GM19452 (cell line): ENCODE results near the gene LETM1.

Experiments
- ATAC-seq: cut with Tn5 transposase; IDR thresholded peaks from one replicate; pipeline ENCODE4 v1.9.1; 2021; ENCODE audit not compliant: unreplicated experiment

Gene LETM1

GRCh38 chr4:1856071-1856942 lies at the start of gene LETM1:
Gene LETM1, minus strand, starts transcription at chr4:1856156. Its CDS starts 206 bp downstream, at chr4:1855950.
- peak; percentile 89 for ATAC-seq

GRCh38 chr4:1904042-1904441 lies 48.1 kb upstream of the LETM1 start:
- ATAC-seq: no peak

GRCh38 chr4:1903035-1903434 lies 47.1 kb upstream of the LETM1 start:
- no peak for ATAC-seq

- ATAC-seq: no peak
Observed at GRCh38 chr4:1902243-1902642, 46.3 kb upstream of the LETM1 start.

- no peak for ATAC-seq
Observed at GRCh38 chr4:1901127-1901526, 45.2 kb upstream of the LETM1 start.

- ATAC-seq: no peak
Observed at GRCh38 chr4:1900624-1901023, 44.7 kb upstream of the LETM1 start.

GRCh38 chr4:1900087-1900433 lies 44.1 kb upstream of the LETM1 start:
- no peak for ATAC-seq

- ATAC-seq: peak; percentile 87
Observed at GRCh38 chr4:1899149-1900086, 43.5 kb upstream of the LETM1 start.

- ATAC-seq: no peak
Observed at GRCh38 chr4:1898681-1899080, 42.7 kb upstream of the LETM1 start.

- no peak for ATAC-seq
Observed at GRCh38 chr4:1898007-1898406, 42.1 kb upstream of the LETM1 start.

GRCh38 chr4:1896658-1896991 lies 40.7 kb upstream of the LETM1 start:
- ATAC-seq: no peak

- ATAC-seq: no peak
Observed at GRCh38 chr4:1895971-1896657, 40.2 kb upstream of the LETM1 start.

- ATAC-seq: no peak
Observed at GRCh38 chr4:1890979-1891570, 35.1 kb upstream of the LETM1 start.

GRCh38 chr4:1887052-1887451 lies 31.1 kb upstream of the LETM1 start:
- no peak for ATAC-seq

GRCh38 chr4:1885414-1885813 lies 29.5 kb upstream of the LETM1 start:
- no peak for ATAC-seq

GRCh38 chr4:1883583-1883982 lies 27.6 kb upstream of the LETM1 start:
- no peak for ATAC-seq

GRCh38 chr4:1882850-1883271 lies 26.9 kb upstream of the LETM1 start:
- ATAC-seq: no peak

- no peak for ATAC-seq
Observed at GRCh38 chr4:1880332-1880731, 24.4 kb upstream of the LETM1 start.

GRCh38 chr4:1879485-1879884 lies 23.5 kb upstream of the LETM1 start:
- ATAC-seq: no peak

GRCh38 chr4:1874201-1874600 lies 18.2 kb upstream of the LETM1 start:
- ATAC-seq: no peak

GRCh38 chr4:1873776-1874175 lies 17.8 kb upstream of the LETM1 start:
- ATAC-seq: no peak
